ENCODE data around the gene ZNHIT6. TPM values are rescaled to one million over a fixed set of nuclear protein-coding genes. Genes with fewer than 3 reads are reported as not detected.
A peak's percentile ranks its signal among the peaks of the same experiment; 100 is the strongest.
"Not testable (repeated sequence)": the region's sequence is repeated elsewhere in the genome, so short reads cannot be mapped to it uniquely, and the experiment has no call there.

Gene ZNHIT6
- total and polyA plus RNA-seq, 4 donors, result 15.6 to 26.1 (median 21.1) TPM

DNA sequence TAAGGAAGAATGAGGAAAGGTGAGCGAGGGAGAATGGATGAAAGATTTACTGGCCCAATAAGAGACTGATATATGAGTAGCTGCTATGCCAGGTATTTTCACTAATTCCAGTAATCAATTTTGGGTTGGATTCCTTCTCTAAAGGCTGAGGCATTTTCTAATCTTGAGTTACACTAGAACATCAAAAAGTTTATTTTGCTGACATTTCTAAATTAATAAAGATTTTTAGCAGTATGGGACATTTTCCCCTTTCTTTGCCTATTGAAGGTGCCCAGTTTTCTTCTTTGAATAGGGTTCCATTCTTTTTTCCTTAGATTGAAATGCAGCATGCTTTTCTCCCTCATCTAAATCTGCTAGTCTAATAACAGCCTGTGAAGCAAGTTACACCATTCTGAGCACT is 52.9 kb downstream of the ZNHIT6 start:
- no peak for DNase-seq (ENCODE audit: low read depth in 4 of 6, low spot score in 6 of 6)
- Histone ChIP-seq H3K9me3 (ENCODE audit: control insufficient read depth, insufficient read depth, low read length) (no peaks in the 10 kb centered on the region), H3K27me3 (ENCODE audit: control insufficient read depth, insufficient read depth, low read length) (no peaks in the 10 kb centered on the region), H3K27ac (ENCODE audit: low read depth, low read length) (no peak overlapping the region), H3K36me3 (ENCODE audit: control insufficient read depth, insufficient read depth, low read length) (peaks cover 4% of the 10 kb centered on the region), H3K4me3 (ENCODE audit: low read depth, low read length) (no peak overlapping the region), H3K4me1 (ENCODE audit: control insufficient read depth, insufficient read depth, low read length) (no peaks in the 10 kb centered on the region)
- no CpG with 5 or more reads among the region's 1 CpG for WGBS (ENCODE audit: insufficient coverage)

DNA sequence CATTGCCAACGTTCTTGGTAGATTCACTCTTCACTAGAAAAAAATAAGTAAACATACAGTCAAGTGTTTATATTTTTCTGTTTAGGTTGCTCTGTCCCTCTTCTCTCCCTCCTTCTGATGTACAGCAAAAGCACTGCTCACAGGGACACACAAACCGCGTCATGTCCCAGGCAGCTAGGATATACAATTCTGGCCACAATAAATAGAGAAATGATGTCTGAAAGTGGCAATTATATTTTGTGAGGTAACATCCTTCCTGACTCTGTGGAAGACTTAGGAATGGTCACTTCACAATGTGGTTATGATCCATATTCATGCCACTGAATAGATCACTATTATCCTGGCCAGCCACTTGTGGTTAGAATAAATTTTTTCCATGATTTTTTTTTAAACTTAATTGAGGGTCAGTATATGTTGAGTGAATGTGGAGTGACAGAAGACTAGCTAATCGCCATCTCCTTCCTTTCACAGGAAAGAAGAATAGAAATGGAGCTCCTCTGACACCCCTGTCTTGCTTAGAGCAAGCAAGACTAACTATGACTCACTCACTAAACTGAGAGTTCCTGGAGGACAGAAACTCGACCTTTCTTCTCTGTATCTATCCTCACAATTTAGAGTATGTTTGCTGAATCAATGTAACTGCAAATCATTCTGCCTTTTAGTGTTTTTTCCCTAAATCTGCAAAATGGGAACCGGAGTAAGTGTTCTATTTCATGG is 54.0 kb downstream of the ZNHIT6 start:
- Histone ChIP-seq H3K36me3 (ENCODE audit: control insufficient read depth, insufficient read depth, low read length) (peaks cover 4% of the 10 kb centered on the region), H3K4me3 (ENCODE audit: low read depth, low read length) (no peak overlapping the region), H3K27me3 (ENCODE audit: control insufficient read depth, insufficient read depth, low read length) (no peaks in the 10 kb centered on the region), H3K27ac (ENCODE audit: low read depth, low read length) (no peak overlapping the region), H3K9me3 (ENCODE audit: control insufficient read depth, insufficient read depth, low read length) (no peaks in the 10 kb centered on the region), H3K4me1 (ENCODE audit: control insufficient read depth, insufficient read depth, low read length) (no peaks in the 10 kb centered on the region)
- WGBS (ENCODE audit: insufficient coverage), result no CpG with 5 or more reads among the region's 6 CpGs
- no peak for DNase-seq (ENCODE audit: low read depth in 4 of 6, low spot score in 6 of 6)

DNA sequence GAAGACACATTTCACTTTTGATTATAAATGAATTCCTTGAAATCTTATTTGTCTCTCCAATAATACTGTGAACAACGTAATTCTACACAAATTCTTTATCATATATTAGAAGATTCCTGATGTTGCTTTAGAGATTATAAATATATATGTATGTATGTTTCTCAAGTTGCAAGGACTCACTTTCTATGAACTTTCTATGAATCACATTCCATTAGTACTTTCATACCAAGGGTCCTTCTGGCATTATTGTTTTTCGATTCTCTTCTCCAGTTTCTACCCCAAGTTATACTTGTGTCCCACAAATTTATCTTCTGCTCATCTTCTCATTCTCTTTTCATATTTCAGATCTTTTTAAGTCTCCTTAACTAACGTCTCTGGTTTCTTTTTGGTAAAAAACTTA is 55.9 kb downstream of the ZNHIT6 start:
- H3K27ac ChIP-seq (ENCODE audit: low read depth, low read length), result no peak overlapping the region

DNA sequence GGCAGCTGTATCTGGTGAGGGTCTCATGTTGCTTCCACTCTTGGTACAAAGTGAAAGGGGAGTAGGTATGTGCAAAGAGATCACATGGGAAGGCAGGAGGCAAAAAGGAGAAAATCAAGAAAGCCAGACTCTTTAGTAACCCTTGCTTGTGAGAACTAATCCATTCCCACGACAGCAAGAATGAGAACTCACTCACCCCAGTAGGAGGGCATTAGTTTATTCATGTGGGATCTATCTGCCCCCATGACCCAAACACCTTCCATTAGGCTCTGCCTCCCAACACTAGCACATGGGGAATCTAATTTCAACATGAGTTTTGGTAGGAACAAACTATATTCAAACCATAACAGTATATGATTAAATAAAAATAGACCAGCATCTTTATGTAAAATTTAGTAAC is 57.6 kb downstream of the ZNHIT6 start:
- peaks cover 2% of the 10 kb centered on the region for H3K9me3 ChIP-seq (ENCODE audit: control insufficient read depth, insufficient read depth, low read length)
- no peaks in the 10 kb centered on the region for H3K27me3 ChIP-seq (ENCODE audit: control insufficient read depth, insufficient read depth, low read length)
- no peak for DNase-seq (ENCODE audit: low read depth in 4 of 6, low spot score in 6 of 6)
- peaks cover 4% of the 10 kb centered on the region for H3K36me3 ChIP-seq (ENCODE audit: control insufficient read depth, insufficient read depth, low read length)
- H3K4me1 ChIP-seq (ENCODE audit: control insufficient read depth, insufficient read depth, low read length), result no peaks in the 10 kb centered on the region
- H3K27ac ChIP-seq (ENCODE audit: low read depth, low read length), result no peak overlapping the region
- no CpG with 5 or more reads among the region's 1 CpG for WGBS (ENCODE audit: insufficient coverage)
- H3K4me3 ChIP-seq (ENCODE audit: low read depth, low read length), result no peak overlapping the region

More for the DNA sequence above, 55.9 kb downstream of the ZNHIT6 start:
- Histone ChIP-seq H3K9me3 (ENCODE audit: control insufficient read depth, insufficient read depth, low read length) (peaks cover 2% of the 10 kb centered on the region), H3K4me3 (ENCODE audit: low read depth, low read length) (no peak overlapping the region), H3K4me1 (ENCODE audit: control insufficient read depth, insufficient read depth, low read length) (no peaks in the 10 kb centered on the region), H3K27me3 (ENCODE audit: control insufficient read depth, insufficient read depth, low read length) (no peaks in the 10 kb centered on the region), H3K36me3 (ENCODE audit: control insufficient read depth, insufficient read depth, low read length) (peaks cover 4% of the 10 kb centered on the region)
- 100% methylated on average over 1 of the region's 3 CpGs for WGBS (ENCODE audit: insufficient coverage)
- no peak for DNase-seq (ENCODE audit: low read depth in 4 of 6, low spot score in 6 of 6)

GRCh38 chr1:85649591-85649990 is 58.6 kb downstream of the ZNHIT6 start:
- peaks cover 4% of the 10 kb centered on the region for H3K36me3 ChIP-seq (ENCODE audit: control insufficient read depth, insufficient read depth, low read length)
- H3K9me3 ChIP-seq (ENCODE audit: control insufficient read depth, insufficient read depth, low read length), result peaks cover 2% of the 10 kb centered on the region
- no peaks in the 10 kb centered on the region for H3K4me1 ChIP-seq (ENCODE audit: control insufficient read depth, insufficient read depth, low read length)
- no peaks in the 10 kb centered on the region for H3K27me3 ChIP-seq (ENCODE audit: control insufficient read depth, insufficient read depth, low read length)
- DNase-seq (ENCODE audit: low read depth in 4 of 6, low spot score in 6 of 6), result peak in 1 of 6 donors; percentile 50
- H3K27ac ChIP-seq (ENCODE audit: low read depth, low read length), result no peak overlapping the region
- no peak overlapping the region for H3K4me3 ChIP-seq (ENCODE audit: low read depth, low read length)

- H3K4me3 ChIP-seq (ENCODE audit: low read depth, low read length); H3K27ac ChIP-seq (ENCODE audit: low read depth, low read length); H3K36me3 ChIP-seq (ENCODE audit: control insufficient read depth, insufficient read depth, low read length); DNase-seq (ENCODE audit: low read depth in 4 of 6, low spot score in 6 of 6); H3K4me1 ChIP-seq (ENCODE audit: control insufficient read depth, insufficient read depth, low read length); H3K27me3 ChIP-seq (ENCODE audit: control insufficient read depth, insufficient read depth, low read length): not testable (repeated sequence)
- peaks cover 10% of the 10 kb centered on the region for H3K9me3 ChIP-seq (ENCODE audit: control insufficient read depth, insufficient read depth, low read length)
- WGBS (ENCODE audit: insufficient coverage), result 91% methylated on average over 16 of the region's 24 CpGs
Observed at GRCh38 chr1:85641598-85642556, 66.4 kb downstream of the ZNHIT6 start.

DNA sequence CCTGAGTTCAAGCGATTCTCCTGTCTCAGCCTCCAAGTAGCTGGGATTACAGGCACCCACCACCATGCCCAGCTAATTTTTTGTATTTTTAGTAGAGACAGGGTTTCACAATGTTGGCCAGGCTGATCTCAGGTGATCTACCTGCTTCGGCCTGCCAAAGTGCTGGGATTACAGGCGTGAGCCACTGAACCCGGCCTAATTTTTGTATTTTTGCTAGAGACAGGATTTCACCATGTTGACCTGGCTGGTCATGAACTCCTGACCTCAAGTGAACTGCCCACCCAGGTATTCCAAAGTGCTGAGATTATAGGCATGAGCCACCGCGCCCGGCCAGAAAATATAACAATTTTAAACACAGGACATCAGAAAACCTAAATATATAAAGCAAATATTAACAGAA is 68.3 kb downstream of the ZNHIT6 start:
- H3K4me1 ChIP-seq (ENCODE audit: control insufficient read depth, insufficient read depth, low read length); H3K4me3 ChIP-seq (ENCODE audit: low read depth, low read length); DNase-seq (ENCODE audit: low read depth in 4 of 6, low spot score in 6 of 6); H3K27ac ChIP-seq (ENCODE audit: low read depth, low read length); H3K36me3 ChIP-seq (ENCODE audit: control insufficient read depth, insufficient read depth, low read length); H3K27me3 ChIP-seq (ENCODE audit: control insufficient read depth, insufficient read depth, low read length): not testable (repeated sequence)
- 98% methylated on average over 3 of the region's 7 CpGs for WGBS (ENCODE audit: insufficient coverage)
- peaks cover 10% of the 10 kb centered on the region for H3K9me3 ChIP-seq (ENCODE audit: control insufficient read depth, insufficient read depth, low read length)

GRCh38 chr1:85638412-85638811 is 69.8 kb downstream of the ZNHIT6 start:
- no CpG with 5 or more reads among the region's 1 CpG for WGBS (ENCODE audit: insufficient coverage)
- H3K9me3 ChIP-seq (ENCODE audit: control insufficient read depth, insufficient read depth, low read length), result peaks cover 10% of the 10 kb centered on the region
- H3K27ac ChIP-seq (ENCODE audit: low read depth, low read length), result no peak overlapping the region
- no peak for DNase-seq (ENCODE audit: low read depth in 4 of 6, low spot score in 6 of 6)
- H3K36me3 ChIP-seq (ENCODE audit: control insufficient read depth, insufficient read depth, low read length), result no peaks in the 10 kb centered on the region
- H3K4me1 ChIP-seq (ENCODE audit: control insufficient read depth, insufficient read depth, low read length), result no peaks in the 10 kb centered on the region
- H3K27me3 ChIP-seq (ENCODE audit: control insufficient read depth, insufficient read depth, low read length), result no peaks in the 10 kb centered on the region
- no peak overlapping the region for H3K4me3 ChIP-seq (ENCODE audit: low read depth, low read length)

DNA sequence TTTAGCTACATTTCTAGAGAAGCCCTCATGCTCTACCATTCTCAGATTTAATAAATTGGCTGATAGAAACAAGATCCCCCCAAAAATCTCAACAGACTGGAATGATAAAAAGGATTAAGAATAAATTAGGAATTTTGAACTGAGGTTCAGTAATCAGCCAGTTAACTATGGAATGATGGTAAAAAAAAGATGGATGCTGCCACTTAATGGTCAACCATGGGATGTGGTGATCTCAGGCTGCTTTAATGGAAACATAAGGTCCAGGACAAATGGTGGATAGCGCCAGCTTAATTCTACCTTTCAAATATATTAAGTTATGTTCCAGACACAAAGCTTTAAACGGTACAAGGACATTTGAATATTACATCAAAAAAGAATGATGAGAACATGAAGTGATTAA is 77.7 kb downstream of the ZNHIT6 start:
- Histone ChIP-seq H3K27me3 (ENCODE audit: control insufficient read depth, insufficient read depth, low read length) (no peaks in the 10 kb centered on the region), H3K4me3 (ENCODE audit: low read depth, low read length) (no peak overlapping the region), H3K27ac (ENCODE audit: low read depth, low read length) (no peak overlapping the region), H3K4me1 (ENCODE audit: control insufficient read depth, insufficient read depth, low read length) (peaks cover 9% of the 10 kb centered on the region), H3K36me3 (ENCODE audit: control insufficient read depth, insufficient read depth, low read length) (no peaks in the 10 kb centered on the region), H3K9me3 (ENCODE audit: control insufficient read depth, insufficient read depth, low read length) (no peaks in the 10 kb centered on the region)
- DNase-seq (ENCODE audit: low read depth in 4 of 6, low spot score in 6 of 6), result no peak
- no CpG with 5 or more reads among the region's 2 CpGs for WGBS (ENCODE audit: insufficient coverage)

Measured in spinal cord (tissue), 10 donors.